Stimulated activated CD4-positive, alpha-beta T cell treated with anti-CD3 and anti-CD28 coated beads, TNF-alpha, amount 100 ng/mL, for 4 hours (primary cell): ENCODE measurements around the gene SNTG2.
"Not testable (repeated sequence)": the region's sequence is repeated elsewhere in the genome, so short reads cannot be mapped to it uniquely, and the experiment has no call there.

Experiments used
- DNase-seq, 3 experiments: peaks; one replicate each; pipeline ENCODE4 v3.0.0-alpha.2; 2020; ENCODE audit warnings: low read depth in 3 of 3

The SNTG2 gene

GRCh38 chr2:1186421-1186820, 235.8 kb downstream of the SNTG2 start:
- DNase-seq: no peak

DNA sequence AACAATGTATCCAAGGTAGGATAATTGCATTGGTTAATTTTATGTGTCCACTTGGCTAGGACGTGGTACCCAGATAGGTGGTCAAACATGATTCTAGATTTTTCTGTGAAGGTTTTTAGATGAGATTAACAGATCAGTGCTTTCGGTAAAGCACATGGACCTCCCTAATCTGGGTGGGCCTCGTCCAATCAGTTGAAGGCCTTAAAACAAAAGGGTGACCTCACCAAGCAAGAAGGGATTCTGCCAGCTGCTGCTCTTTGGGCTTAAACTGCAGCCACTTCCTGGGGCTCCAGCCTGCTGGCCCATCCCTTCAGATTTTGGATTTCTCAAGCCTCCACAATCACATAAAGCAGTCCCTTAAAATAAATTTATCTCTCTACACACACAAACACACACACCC, 236.5 kb downstream of the SNTG2 start:
- no peak for DNase-seq

- no peak for DNase-seq
These were observed 241.5 kb downstream of the SNTG2 start for GRCh38 chr2:1192121-1192520.

- no peak for DNase-seq
These were observed 243.2 kb downstream of the SNTG2 start for GRCh38 chr2:1193801-1194200.

DNA sequence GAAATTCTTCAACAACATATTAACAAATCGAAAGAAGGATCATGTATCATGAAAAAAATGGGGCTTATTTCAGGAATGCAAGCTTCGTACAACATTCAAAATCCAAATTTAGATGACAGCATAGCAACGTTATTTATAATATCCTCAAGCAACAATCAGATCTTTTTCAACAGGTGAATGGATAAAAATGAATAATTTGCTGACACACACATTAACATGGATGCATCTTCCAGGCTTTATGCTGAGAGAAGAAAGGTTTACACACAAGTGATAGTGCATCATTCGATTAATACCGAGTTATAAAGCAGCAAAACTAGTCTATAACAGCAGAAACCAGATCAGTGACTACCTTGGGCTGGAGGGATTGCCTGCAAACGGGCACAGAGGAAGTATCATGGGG, 253.1 kb downstream of the SNTG2 start:
- no peak for DNase-seq

- no peak for DNase-seq
These were observed 255.2 kb downstream of the SNTG2 start for GRCh38 chr2:1205853-1206252.

DNA sequence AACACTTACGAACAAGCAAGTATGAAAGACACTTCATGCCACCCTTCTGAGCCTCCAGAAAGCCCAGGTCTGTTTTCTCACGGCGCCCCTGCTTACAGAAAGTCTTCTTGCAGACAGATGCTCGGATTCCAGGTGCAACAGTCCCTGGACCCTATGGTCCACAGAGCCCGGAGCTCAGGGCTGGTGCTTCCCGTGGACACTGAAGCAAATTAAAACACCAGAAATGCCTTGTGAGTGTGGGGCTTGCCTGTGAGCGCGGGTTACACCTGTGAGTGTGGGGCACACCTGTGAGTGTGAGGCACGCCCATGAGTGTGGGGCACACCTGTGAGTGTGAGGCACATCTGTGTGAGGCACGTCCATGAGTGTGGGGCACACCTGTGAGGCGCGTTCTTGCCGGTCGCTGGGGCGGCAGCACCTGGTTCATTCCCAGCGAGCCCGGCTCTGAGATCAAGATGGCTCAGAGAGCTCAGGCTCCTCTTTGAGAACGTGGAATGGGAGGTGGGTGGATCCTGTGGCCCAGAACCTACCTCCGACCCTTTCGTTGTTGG, 257.4 kb downstream of the SNTG2 start:
- no peak for DNase-seq

GRCh38 chr2:1208522-1208921, 257.9 kb downstream of the SNTG2 start:
- DNase-seq: no peak

- no peak for DNase-seq
These were observed 258.6 kb downstream of the SNTG2 start for GRCh38 chr2:1209246-1209645.

- no peak for DNase-seq
These were observed 259.1 kb downstream of the SNTG2 start for GRCh38 chr2:1209761-1210160.

DNA sequence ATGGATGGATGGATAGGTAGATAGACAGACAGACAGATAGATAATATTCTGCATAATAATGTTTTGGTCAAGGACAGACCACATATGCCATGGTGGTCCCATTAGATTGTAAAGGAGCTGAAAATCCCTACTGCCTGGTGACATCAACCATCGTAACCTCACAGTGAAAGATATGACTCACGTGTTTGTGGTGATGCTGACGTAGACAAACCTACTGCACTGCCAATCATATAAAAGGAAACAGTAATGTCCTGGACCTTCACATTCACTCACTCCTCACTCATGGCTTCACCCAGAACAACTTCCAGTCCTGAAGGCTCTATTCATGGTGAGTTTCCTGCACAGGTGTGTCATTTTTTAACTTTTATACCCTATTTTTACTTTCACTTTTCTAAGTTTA, 259.7 kb downstream of the SNTG2 start:
- DNase-seq: no peak

- no peak for DNase-seq
These were observed 269.4 kb downstream of the SNTG2 start for GRCh38 chr2:1219901-1220573.

GRCh38 chr2:1222056-1222455, 271.4 kb downstream of the SNTG2 start:
- no peak for DNase-seq

- DNase-seq: no peak
These were observed 273.1 kb downstream of the SNTG2 start for GRCh38 chr2:1223791-1224190.

- no peak for DNase-seq
These were observed 274.3 kb downstream of the SNTG2 start for GRCh38 chr2:1224901-1225300.

GRCh38 chr2:1226766-1227165, 276.1 kb downstream of the SNTG2 start:
- no peak for DNase-seq

DNA sequence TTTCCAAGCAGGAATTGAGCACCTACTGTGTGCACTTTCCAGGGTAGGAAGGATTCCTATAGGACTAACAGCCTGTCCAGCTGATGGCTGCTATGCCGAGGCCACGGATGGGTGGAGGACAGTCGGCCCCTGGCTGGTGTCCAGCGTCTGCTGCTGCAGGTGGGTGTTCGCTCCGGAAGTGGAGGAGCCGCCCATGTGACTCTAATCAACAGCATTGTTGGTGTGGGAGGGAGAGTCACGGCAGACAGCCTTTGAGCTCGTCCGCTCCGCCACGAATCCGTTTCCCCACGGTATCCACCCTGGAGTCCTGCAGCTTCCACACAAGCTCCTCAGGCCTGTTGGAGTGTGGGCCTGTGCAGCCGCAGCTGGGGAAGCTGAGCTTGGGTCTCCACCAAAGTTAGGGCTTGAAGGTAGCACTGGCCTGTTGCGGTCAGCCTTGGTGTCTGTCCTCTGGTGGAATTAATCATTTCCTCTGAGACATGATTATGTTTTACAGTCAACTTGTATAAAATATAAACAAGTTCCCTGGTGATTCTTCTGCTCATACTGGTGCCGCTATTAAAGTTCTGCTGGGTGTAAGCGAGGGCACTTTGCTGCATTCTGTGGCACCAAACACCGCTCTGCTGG, 276.7 kb downstream of the SNTG2 start:
- no peak for DNase-seq

DNA sequence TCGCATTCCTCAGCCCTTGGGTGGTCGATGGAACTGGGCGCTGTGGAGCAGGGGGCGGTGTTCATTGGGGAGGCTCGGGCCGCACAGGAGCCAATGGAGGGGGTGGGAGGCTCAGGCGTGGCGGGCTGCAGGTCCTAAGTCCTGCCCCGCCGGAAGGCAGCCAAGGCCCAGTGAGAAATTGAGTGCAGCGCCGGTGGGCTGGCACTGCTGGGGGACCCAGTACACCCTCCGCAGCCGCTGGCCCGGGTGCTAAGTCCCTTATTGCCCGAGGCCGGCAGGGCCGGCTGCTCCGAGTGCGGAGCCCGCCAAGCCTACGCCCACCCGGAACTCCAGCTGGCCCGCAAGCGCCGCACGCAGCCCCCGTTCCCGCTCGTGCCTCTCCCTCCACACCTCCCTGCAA, 278.9 kb downstream of the SNTG2 start:
- not testable (repeated sequence) for DNase-seq

DNA sequence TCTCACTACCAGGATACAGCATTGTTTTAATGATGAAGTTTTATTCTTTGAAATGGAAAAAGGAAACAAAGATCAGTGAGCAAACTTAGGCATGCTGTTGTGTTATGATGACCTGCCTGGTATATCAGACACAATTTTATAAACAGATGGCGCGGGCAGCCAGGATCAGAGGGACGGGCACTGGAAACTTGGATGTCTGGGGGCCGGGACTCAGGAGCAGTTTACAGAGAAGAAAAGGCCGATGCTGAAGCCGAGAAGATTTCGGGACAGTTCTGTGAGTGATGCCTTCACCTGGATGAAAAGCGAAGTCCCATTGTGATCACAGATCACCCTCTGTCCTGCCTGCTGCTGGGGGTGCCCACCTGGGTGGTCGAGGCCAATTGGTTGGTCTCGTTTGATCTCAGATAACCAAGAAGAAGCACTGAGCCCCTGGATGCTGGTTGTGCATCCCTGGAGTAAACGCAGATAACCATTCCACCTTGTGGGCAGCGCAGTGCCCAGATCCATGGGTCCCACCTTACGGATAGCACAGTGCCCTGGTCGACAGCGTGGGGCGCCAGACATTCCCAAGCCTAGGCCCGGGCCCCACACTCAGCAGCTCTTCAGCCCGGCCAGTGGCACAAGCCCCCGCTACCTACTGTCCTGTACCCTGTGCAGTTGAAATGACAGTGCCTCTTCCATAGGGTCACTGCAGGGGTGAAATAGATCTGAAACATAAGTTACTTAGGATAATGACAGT, 279.7 kb downstream of the SNTG2 start:
- DNase-seq: no peak

DNA sequence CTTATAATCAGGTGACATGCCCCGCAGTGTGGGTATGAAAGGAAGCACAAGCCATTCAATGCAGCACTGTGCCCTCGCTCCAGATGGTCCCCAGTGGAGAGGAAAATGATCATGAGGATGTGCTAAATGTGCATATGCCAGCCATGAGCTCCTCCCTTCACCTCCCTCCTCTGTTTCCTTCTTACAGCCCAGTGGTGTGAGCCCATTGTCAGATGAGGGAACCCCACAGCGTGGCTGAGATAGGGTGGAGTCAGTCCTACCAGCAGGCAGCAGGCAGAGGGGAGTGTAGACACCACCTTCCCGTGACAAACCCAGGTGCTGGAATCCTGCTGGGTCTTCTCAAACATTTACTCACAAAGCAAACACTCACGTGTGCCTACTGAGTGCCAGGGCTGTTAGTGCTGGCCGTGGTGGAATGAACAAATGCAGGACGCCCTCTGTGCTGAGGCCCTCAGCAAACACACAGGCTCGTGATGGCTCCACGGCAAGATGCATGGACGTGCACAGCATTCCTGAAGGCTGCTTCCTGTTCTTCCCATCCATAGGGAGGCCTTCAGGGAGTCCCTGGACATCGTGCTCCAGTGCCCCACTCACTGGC, 280.9 kb downstream of the SNTG2 start:
- DNase-seq: no peak

DNA sequence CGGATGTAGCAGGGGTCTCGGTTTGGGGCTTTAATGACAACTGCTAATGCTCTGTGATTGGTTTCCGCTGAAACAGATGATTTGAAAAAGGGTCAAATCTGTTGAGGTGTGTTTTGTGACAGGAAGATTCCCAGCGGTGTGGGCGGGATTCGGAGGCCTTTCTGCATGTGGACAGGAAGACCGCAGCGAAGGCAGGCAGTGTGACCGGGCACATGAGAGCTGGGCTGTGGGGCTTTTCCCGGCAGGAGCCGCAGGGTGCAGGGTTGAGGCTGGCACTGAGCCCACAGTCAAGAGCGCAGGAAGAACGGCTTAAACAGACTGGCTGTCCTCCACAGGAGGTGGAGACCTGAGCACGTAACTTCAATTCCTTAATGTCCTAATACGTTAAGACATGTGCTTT, 282.6 kb downstream of the SNTG2 start:
- DNase-seq: no peak

- DNase-seq: no peak
These were observed 284.2 kb downstream of the SNTG2 start for GRCh38 chr2:1234731-1235308.
